Heart left ventricle (tissue), 13 donors: ENCODE results near the gene CHN2.

Experiments
- CTCF ChIP-seq, 12 donors: fragments of 200-600 bp; sonication (generic) in 4 of 12; IDR thresholded peaks; one replicate each; pipeline versions ENCODE4 v1.5.0 to v1.8.0; 2018 to 2022; ENCODE audit warnings: antibody characterized with exemption in 12 of 12, mild to moderate bottlenecking in 5 of 12
- POLR2A ChIP-seq, 2 donors: fragments of 450-650 bp; IDR thresholded peaks; one replicate each; pipeline ENCODE4 v1.6.1; 2017; ENCODE audit warnings: antibody characterized with exemption in 2 of 2, mild to moderate bottlenecking in 2 of 2, moderate library complexity in 2 of 2
- donor health status: ischemic (EF 13 %, LVEDD 7.1; RV severe dilation, severe dysfunction).
- donor health status: DM: no; HTN: yes; CAD: no.
- donor health status: DM: no; HTN: no; CAD: no.
- donor health status: ischemic (EF 25% LVEDD 6.9; RV normal size, moderate dysfunction).
- donor health status: ischemic (EF 25% LVEDD 5.7; RV mildly dilated, moderate dysfunction).
- donor health status: ischemic (EF 35%, LVEDD 5.7; RV mildly dilated, moderate dysfunction).
- donor health status: nonischemic (EF 11% LVEDD 7.7; RV severe dilation, severe dysfunction).
- donor health status: DM: yes; HTN: yes; CAD: no.
- donor health status: PGD.
- donor health status: ischemic (EF 29% LVEDD 5.4; RV normal size, mild dysfunction).
- donor health status: nonischemic (EF 23%, LVEDD 6.1; RV moderate dilation, normal function).

DNA sequence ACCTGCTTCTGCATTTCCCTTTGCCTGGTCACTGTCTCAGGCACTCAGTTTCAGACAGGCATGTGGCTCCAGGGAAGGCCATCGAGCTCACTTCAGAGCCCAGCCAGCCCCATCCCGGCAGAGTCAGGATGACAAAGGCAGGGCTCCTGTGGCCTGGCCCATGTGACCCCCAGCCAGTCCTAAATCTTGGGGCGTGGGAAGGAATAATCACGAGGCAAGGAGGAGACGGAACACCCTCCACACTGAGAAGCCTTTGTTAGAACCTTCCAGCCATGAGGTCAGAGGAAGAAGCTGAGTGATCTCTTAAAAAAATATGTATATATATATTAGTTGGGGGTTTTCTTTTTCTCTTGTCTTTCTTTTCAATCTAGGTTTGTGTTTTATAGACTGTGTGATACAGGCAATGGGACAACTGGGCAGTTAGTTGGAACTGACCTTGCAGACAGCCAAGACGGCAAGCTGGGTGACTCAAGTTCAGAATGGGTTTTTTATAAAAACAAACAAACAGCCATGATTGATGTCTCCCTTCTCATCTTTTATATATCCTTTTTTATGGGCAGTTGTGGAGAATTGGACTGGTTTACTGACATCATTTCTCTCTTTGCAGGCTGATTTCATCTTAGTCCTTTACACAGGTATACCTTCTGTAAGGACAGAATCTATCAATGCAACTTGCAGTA lies 60.8 kb downstream of the CHN2 start:
- TF ChIP-seq CTCF (IDR thresholded peaks at IDR 0.05) (no peak), POLR2A (IDR thresholded peaks at IDR 0.05) (no peak)
